Cardiac muscle cell (in vitro differentiated cells and primary cell): Measurements from ENCODE around the gene FAM3A. TPM values are rescaled to one million over a fixed set of nuclear protein-coding genes. Genes with fewer than 3 reads are reported as not detected.

ENCODE experiments used
- DNase-seq, 2 donors: peaks; one replicate each; pipeline versions ENCODE4 v3.0.0 to v3.0.0-alpha.2; 2010 to 2017; ENCODE audit warnings: low read depth in 1 of 2, low spot score in 1 of 2
- H3K27ac ChIP-seq: fragments of 200-600 bp; sonication (generic); 2 replicates; pipeline ENCODE4 v1.5.1; 2016
- H3K27me3 ChIP-seq: fragments of 200-600 bp; sonication (generic); 2 replicates; pipeline ENCODE4 v1.6.0; 2016; ENCODE audit warnings: control low read depth
- H3K36me3 ChIP-seq: fragments of 200-600 bp; sonication (generic); 2 replicates; pipeline ENCODE4 v1.5.1; 2016; ENCODE audit warnings: control low read depth
- H3K4me1 ChIP-seq: fragments of 200-600 bp; sonication (generic); 2 replicates; pipeline ENCODE4 v1.8.1; 2017; ENCODE audit warnings: low read depth, mild to moderate bottlenecking, mixed run types
- H3K4me3 ChIP-seq: fragments of 200-600 bp; sonication (generic); 2 replicates; pipeline ENCODE4 v1.5.1; 2016; ENCODE audit warnings: mild to moderate bottlenecking
- H3K9me3 ChIP-seq: fragments of 200-600 bp; sonication (generic); 2 replicates; pipeline ENCODE4 v1.5.1; 2017; ENCODE audit warnings: low read depth, mild to moderate bottlenecking, control low read depth
- CTCF ChIP-seq: IDR thresholded peaks from 2 replicates; pipeline ENCODE4 v1.5.1; 2012; ENCODE audit warnings: low read depth, mild to moderate bottlenecking, low read length
- polyA plus RNA-seq: library from polyadenylated mRNA; unstranded; fragments of >200 nt; fragmentation: Nextera tagmentation; extraction: Ambion mirVana; gene quantifications from 2 replicates; pipeline ENCODE4 v1.2.1, GENCODE V29; 2016
- total RNA-seq: library from RNA; depleted of rRNA; stranded (reverse); fragments of >200 nt; gene quantifications from 2 replicates; pipeline ENCODE4 v1.2.3, GENCODE V29; 2016

The FAM3A gene
- total and polyA plus RNA-seq, 2 experiments from 2014 or later = 112 to 140 TPM

GRCh38 chrX:154534526-154535322, 18.7 kb upstream of the FAM3A start:
- Histone ChIP-seq H3K9me3 (no peaks in the 10 kb centered on the region), H3K4me3 (no peak overlapping the region), H3K27ac (no peak overlapping the region), H3K4me1 (no peaks in the 10 kb centered on the region), H3K27me3 (no peaks in the 10 kb centered on the region), H3K36me3 (no peaks in the 10 kb centered on the region)
- peak; percentile 88 for TF ChIP-seq CTCF
- peak; percentile 87 to 89 for DNase-seq

- Histone ChIP-seq H3K27me3 (no peaks in the 10 kb centered on the region), H3K27ac (peak overlapping the region; percentile 79), H3K36me3 (no peaks in the 10 kb centered on the region), H3K9me3 (no peaks in the 10 kb centered on the region), H3K4me3 (no peak overlapping the region), H3K4me1 (no peaks in the 10 kb centered on the region)
- no peak for DNase-seq
- TF ChIP-seq CTCF = no peak
Observed at GRCh38 chrX:154532690-154533089, 16.7 kb upstream of the FAM3A start.

GRCh38 chrX:154531626-154532025, 15.6 kb upstream of the FAM3A start:
- H3K4me1 ChIP-seq = no peaks in the 10 kb centered on the region
- H3K36me3 ChIP-seq = no peaks in the 10 kb centered on the region
- H3K4me3 ChIP-seq = no peak overlapping the region
- H3K9me3 ChIP-seq = no peaks in the 10 kb centered on the region
- no peak for TF ChIP-seq CTCF
- H3K27ac ChIP-seq = peak overlapping the region; percentile 79
- peak in 1 of 2 donors; percentile 72 for DNase-seq
- H3K27me3 ChIP-seq = no peaks in the 10 kb centered on the region

- Histone ChIP-seq H3K36me3 (no peaks in the 10 kb centered on the region), H3K4me1 (no peaks in the 10 kb centered on the region), H3K27ac (peak overlapping the region; percentile 79), H3K27me3 (no peaks in the 10 kb centered on the region), H3K4me3 (no peak overlapping the region), H3K9me3 (no peaks in the 10 kb centered on the region)
- no peak for DNase-seq
- no peak for TF ChIP-seq CTCF
Observed at GRCh38 chrX:154530286-154530685, 14.3 kb upstream of the FAM3A start.

GRCh38 chrX:154529206-154529612, 13.2 kb upstream of the FAM3A start:
- Histone ChIP-seq H3K27ac (no peak overlapping the region), H3K4me3 (no peak overlapping the region), H3K9me3 (no peaks in the 10 kb centered on the region), H3K27me3 (no peaks in the 10 kb centered on the region), H3K36me3 (no peaks in the 10 kb centered on the region), H3K4me1 (no peaks in the 10 kb centered on the region)
- DNase-seq = peak in 1 of 2 donors; percentile 56
- TF ChIP-seq CTCF = no peak
